ENCODE results near the gene CDK4.

DNA sequence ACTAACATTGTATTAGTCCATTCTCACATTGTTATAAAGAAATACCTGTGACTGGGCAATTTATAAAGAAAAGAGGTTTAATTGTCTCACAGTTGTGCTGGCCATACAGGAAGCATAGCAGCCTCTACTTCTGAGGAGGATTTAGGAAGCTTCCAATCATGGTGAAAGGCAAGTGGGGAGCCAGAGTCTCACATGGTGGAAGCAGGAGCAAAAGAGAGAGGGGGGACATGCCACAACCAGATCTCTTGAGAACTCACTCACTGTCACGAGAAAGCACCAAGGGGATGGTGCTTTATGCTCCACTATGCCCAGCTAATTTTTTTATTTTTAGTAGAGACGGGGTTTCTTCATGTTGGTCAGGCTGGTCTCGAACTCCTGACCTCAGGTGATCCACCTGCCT is 44.9 kb downstream of the CDK4 start:
- TF ChIP-seq ZNF274 (IDR thresholded peaks at IDR 0.05; ENCODE audit: low read depth, low read length) (no peak), YY1 (IDR thresholded peaks at IDR 0.05; ENCODE audit: insufficient read depth, insufficient read length) (no peak)
